ENCODE measurements around the gene CDKN2B-AS1. TPM values are rescaled to one million over a fixed set of nuclear protein-coding genes. Genes with fewer than 3 reads are reported as not detected.

The CDKN2B-AS1 gene
- polyA plus RNA-seq, 2 of the 4 experiments (the other 2 are of a cell fraction) = not detected

DNA sequence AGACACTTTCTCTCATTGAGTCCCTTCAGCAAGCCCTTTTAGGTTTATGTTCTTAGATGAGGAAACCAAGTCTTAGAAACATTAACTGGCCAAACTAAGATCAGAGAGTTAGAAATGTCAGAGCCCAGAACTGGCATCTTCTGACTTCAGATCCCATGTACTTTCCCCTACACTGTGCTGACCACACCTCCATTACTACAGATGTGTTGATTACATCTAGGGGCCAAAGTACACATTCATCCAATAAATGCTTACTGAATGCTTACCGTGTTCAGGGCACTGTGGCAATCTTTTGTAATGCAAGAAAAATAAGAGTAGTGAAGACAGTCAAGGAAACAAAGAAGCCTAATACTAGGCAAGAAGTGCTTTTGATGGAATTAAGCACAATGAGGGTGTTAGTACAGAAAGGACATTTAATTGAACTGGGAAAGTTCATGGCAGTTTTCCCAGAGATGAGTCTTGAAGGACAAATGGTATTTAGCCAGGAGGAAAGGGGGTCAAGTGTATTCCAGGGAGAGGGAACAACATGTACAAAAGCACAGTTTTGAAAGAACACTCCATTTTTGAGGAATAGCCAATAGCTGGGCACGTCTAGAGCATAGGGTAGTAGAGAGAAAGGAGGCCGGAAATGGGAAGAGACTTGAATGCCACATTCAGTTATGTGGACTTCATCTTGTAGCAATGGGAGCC, 104.2 kb downstream of the CDKN2B-AS1 start:
- ChIA-PET CTCF (no interaction called here), POLR2A (no interaction called here)
- H3K4me2 ChIP-seq = no peak overlapping the region
- DNase-seq (ENCODE audit: low read depth in 1 of 2, low spot score in 1 of 2) (no peak), FAIRE-seq (no peak), ATAC-seq (no peak)
- no peaks in the 10 kb centered on the region for H3K9me3 ChIP-seq
- no peak overlapping the region for H3K27ac ChIP-seq
- no peaks in the 10 kb centered on the region for H3K4me1 ChIP-seq
- H3K4me3 ChIP-seq = no peak overlapping the region
- TF ChIP-seq NPAS2 (CRISPR knock-in tag; IDR thresholded peaks at IDR 0.05; ENCODE audit: borderline replicate concordance) (no peak), POLR2A (IDR thresholded peaks at IDR 0.05; ENCODE audit: low read length) (no peak), SREBF2 (IDR thresholded peaks at IDR 0.05) (no peak), CEBPB (IDR thresholded peaks at IDR 0.05) (no peak), PHF8 (IDR thresholded peaks at IDR 0.05; ENCODE audit: borderline replicate concordance, low read depth) (no peak), RNF2 (IDR thresholded peaks at IDR 0.05; ENCODE audit: borderline replicate concordance, low read depth) (no peak), HOXB13 (CRISPR knock-in tag; IDR thresholded peaks at IDR 0.05; ENCODE audit: low read depth) (no peak)
- TF ChIP-seq, protein P1, sequence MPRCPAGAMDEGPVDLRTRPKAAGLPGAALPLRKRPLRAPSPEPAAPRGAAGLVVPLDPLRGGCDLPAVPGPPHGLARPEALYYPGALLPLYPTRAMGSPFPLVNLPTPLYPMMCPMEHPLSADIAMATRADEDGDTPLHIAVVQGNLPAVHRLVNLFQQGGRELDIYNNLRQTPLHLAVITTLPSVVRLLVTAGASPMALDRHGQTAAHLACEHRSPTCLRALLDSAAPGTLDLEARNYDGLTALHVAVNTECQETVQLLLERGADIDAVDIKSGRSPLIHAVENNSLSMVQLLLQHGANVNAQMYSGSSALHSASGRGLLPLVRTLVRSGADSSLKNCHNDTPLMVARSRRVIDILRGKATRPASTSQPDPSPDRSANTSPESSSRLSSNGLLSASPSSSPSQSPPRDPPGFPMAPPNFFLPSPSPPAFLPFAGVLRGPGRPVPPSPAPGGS (IDR thresholded peaks at IDR 0.05) = no peak
- TF ChIP-seq, protein P2, sequence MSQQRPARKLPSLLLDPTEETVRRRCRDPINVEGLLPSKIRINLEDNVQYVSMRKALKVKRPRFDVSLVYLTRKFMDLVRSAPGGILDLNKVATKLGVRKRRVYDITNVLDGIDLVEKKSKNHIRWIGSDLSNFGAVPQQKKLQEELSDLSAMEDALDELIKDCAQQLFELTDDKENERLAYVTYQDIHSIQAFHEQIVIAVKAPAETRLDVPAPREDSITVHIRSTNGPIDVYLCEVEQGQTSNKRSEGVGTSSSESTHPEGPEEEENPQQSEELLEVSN (IDR thresholded peaks at IDR 0.05; ENCODE audit: borderline replicate concordance, low read depth) = no peak
- TF ChIP-seq, protein P3, sequence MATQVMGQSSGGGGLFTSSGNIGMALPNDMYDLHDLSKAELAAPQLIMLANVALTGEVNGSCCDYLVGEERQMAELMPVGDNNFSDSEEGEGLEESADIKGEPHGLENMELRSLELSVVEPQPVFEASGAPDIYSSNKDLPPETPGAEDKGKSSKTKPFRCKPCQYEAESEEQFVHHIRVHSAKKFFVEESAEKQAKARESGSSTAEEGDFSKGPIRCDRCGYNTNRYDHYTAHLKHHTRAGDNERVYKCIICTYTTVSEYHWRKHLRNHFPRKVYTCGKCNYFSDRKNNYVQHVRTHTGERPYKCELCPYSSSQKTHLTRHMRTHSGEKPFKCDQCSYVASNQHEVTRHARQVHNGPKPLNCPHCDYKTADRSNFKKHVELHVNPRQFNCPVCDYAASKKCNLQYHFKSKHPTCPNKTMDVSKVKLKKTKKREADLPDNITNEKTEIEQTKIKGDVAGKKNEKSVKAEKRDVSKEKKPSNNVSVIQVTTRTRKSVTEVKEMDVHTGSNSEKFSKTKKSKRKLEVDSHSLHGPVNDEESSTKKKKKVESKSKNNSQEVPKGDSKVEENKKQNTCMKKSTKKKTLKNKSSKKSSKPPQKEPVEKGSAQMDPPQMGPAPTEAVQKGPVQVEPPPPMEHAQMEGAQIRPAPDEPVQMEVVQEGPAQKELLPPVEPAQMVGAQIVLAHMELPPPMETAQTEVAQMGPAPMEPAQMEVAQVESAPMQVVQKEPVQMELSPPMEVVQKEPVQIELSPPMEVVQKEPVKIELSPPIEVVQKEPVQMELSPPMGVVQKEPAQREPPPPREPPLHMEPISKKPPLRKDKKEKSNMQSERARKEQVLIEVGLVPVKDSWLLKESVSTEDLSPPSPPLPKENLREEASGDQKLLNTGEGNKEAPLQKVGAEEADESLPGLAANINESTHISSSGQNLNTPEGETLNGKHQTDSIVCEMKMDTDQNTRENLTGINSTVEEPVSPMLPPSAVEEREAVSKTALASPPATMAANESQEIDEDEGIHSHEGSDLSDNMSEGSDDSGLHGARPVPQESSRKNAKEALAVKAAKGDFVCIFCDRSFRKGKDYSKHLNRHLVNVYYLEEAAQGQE (IDR thresholded peaks at IDR 0.05) = no peak
- WGBS (ENCODE audit: missing lambda C conversion rate) = no CpG with 5 or more reads among the region's 3 CpGs

DNA sequence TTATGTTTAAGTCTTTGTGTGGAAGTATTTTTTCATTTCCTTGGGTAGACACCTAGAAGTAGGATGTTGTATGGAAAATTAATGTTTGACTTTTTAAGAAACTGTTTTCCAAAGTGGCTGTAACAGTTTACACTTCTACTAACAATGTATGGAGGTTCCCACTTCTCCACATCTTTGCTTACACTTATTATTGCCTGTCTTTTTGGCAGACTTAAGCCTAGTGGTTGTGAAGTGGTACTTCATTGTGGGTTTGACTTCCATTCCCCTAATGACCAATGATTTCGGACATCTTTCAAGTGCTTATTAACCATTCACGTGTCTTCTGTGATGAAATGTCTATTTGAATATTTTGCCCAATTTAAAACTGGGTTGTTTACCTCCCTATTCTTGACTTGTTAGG, 106.0 kb downstream of the CDKN2B-AS1 start:
- Histone ChIP-seq H3K4me3 (no peak overlapping the region), H3K4me2 (no peak overlapping the region), H3K9me3 (no peaks in the 10 kb centered on the region), H3K4me1 (no peaks in the 10 kb centered on the region), H3K27ac (no peak overlapping the region)
- TF ChIP-seq POLR2AphosphoS2 (conservative IDR thresholded peaks at IDR 0.05; ENCODE audit: low read length) = no peak
- TF ChIP-seq, protein P4, sequence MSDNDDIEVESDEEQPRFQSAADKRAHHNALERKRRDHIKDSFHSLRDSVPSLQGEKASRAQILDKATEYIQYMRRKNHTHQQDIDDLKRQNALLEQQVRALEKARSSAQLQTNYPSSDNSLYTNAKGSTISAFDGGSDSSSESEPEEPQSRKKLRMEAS (IDR thresholded peaks at IDR 0.05) = no peak
- TF ChIP-seq RCOR1 (IDR thresholded peaks at IDR 0.05; ENCODE audit: low read depth, low read length) = no peak
- no peak for TF ChIP-seq ZFP36 (IDR thresholded peaks at IDR 0.05; ENCODE audit: borderline replicate concordance, partially characterized antibody)
- no peak for TF ChIP-seq GATA3 (IDR thresholded peaks at IDR 0.05; ENCODE audit: borderline replicate concordance)
- no peak for TF ChIP-seq KDM1A (IDR thresholded peaks at IDR 0.05; ENCODE audit: low read depth)
- ChIA-PET CTCF (no interaction called here), POLR2A (no interaction called here)
- FAIRE-seq (no peak), ATAC-seq (no peak), DNase-seq (ENCODE audit: low read depth in 1 of 2, low spot score in 1 of 2) (no peak)
- no CpG with 5 or more reads among the region's 2 CpGs for WGBS (ENCODE audit: missing lambda C conversion rate)
